B cell (primary cell): ENCODE measurements around the gene RIMBP2. TPM values are rescaled to one million over a fixed set of nuclear protein-coding genes. Genes with fewer than 3 reads are reported as not detected.

Experiments
- ATAC-seq: fragments of 200-7000 bp; cut with Tn5 transposase; one replicate; pipeline ENCODE4 v1.10.0; 2021; ENCODE audit warnings: low read depth, mild to moderate bottlenecking, moderate number of reproducible peaks, moderate library complexity
- CTCF ChIA-PET: fragments of 350-600 bp; sonication (Branson Sonifier 250); formaldehyde crosslinking; loops from one replicate; lab custom pipeline; 2021; ENCODE audit warnings: antibody characterized with exemption, inconsistent platforms; lab: Charles Lee
- POLR2A ChIA-PET: fragments of 350-600 bp; sonication (Branson Sonifier 250); formaldehyde crosslinking; loops from one replicate; lab custom pipeline; 2021; ENCODE audit warnings: antibody characterized with exemption; lab: Charles Lee
- DNase-seq: peaks from one replicate; pipeline ENCODE4 v3.0.0; 2013
- H2AFZ ChIP-seq: 2 replicates; pipeline ENCODE4 v1.6.1; 2012; ENCODE audit warnings: mild to moderate bottlenecking, low read depth, low read length; ENCODE audit not compliant: insufficient read depth, poor library complexity, severe bottlenecking
- H3K27ac ChIP-seq, 2 donors: 1 replicate in 1 of 2; 2 replicates in 1 of 2; pipeline ENCODE4 v1.5.1; 2012 to 2013; ENCODE audit warnings: low read length in 2 of 2, mild to moderate bottlenecking in 2 of 2, moderate library complexity in 1 of 2
- H3K27me3 ChIP-seq, 4 experiments: fragments of 200-600 bp in 1 of 4; sonication (generic) in 1 of 4; replicated peaks in 1 of 4; 1 replicate in 2 of 4; 2 replicates in 2 of 4; pipeline versions ENCODE4 v1.6.1 to v1.7.0; 2013 to 2016; ENCODE audit warnings: low read length in 3 of 4, mild to moderate bottlenecking in 2 of 4, mixed read lengths in 1 of 4, moderate library complexity in 1 of 4; ENCODE audit not compliant: insufficient read depth in 4 of 4, control insufficient read depth in 3 of 4; ENCODE audit errors: control extremely low read depth in 1 of 4
- H3K36me3 ChIP-seq, 2 experiments: replicated peaks in 1 of 2; 1 replicate in 1 of 2; 2 replicates in 1 of 2; pipeline versions ENCODE4 v1.6.1 to v1.7.1; 2013; ENCODE audit warnings: low read length in 1 of 2; ENCODE audit not compliant: insufficient read depth in 2 of 2, control insufficient read depth in 1 of 2; ENCODE audit errors: control extremely low read depth in 1 of 2, extremely low read depth in 1 of 2
- H3K4me1 ChIP-seq, 2 donors: fragments of 200-600 bp in 1 of 2; sonication (generic) in 1 of 2; 1 replicate in 1 of 2; 2 replicates in 1 of 2; pipeline versions ENCODE4 v1.5.1 to v1.6.1; 2013 to 2017; ENCODE audit warnings: low read length in 2 of 2; ENCODE audit not compliant: control insufficient read depth in 2 of 2, insufficient read depth in 2 of 2
- H3K4me2 ChIP-seq: replicated peaks from 2 replicates; pipeline ENCODE3; 2012; ENCODE audit warnings: mild to moderate bottlenecking, low read depth, low read length; ENCODE audit not compliant: poor library complexity, severe bottlenecking
- H3K4me3 ChIP-seq, 5 experiments: fragments of 200-600 bp in 1 of 5; sonication (generic) in 1 of 5; 1 replicate in 3 of 5; 2 replicates in 2 of 5; pipeline versions ENCODE4 v1.5.1 to v1.7.0; 2011 to 2016; ENCODE audit warnings: low read length in 4 of 5, mild to moderate bottlenecking in 4 of 5, low read depth in 2 of 5, control low read depth in 1 of 5, moderate library complexity in 1 of 5; ENCODE audit not compliant: insufficient read depth in 1 of 5; ENCODE audit errors: control extremely low read depth in 1 of 5, extremely low read depth in 1 of 5
- H3K79me2 ChIP-seq: fragments of 200-600 bp; sonication (generic); one replicate; pipeline ENCODE4 v1.6.0; 2016; ENCODE audit warnings: low read length; ENCODE audit not compliant: control insufficient read depth, insufficient read depth
- H3K9ac ChIP-seq: fragments of 200-600 bp; sonication (generic); 2 replicates; pipeline ENCODE4 v1.6.1; 2017; ENCODE audit warnings: mild to moderate bottlenecking, low read length, moderate library complexity
- H3K9me3 ChIP-seq, 3 donors: one replicate each; pipeline versions ENCODE4 v1.6.1 to v1.7.1; 2013; ENCODE audit warnings: low read length in 2 of 3; ENCODE audit not compliant: control insufficient read depth in 2 of 3, insufficient read depth in 1 of 3; ENCODE audit errors: control extremely low read depth in 1 of 3
- H4K20me1 ChIP-seq: 2 replicates; pipeline ENCODE4 v1.6.0; 2012; ENCODE audit warnings: mild to moderate bottlenecking, low read length; ENCODE audit not compliant: insufficient read depth, control insufficient read depth, poor library complexity, severe bottlenecking
- H3K27ac Mint-ChIP-seq: one replicate; pipeline ENCODE4 v1.8.0; 2021; ENCODE audit warnings: mixed read lengths
- H3K27me3 Mint-ChIP-seq: one replicate; pipeline ENCODE4 v1.8.0; 2021; ENCODE audit warnings: mixed read lengths
- H3K4me1 Mint-ChIP-seq: one replicate; pipeline ENCODE4 v1.8.0; 2021; ENCODE audit warnings: mixed read lengths
- H3K4me3 Mint-ChIP-seq: one replicate; pipeline ENCODE4 v1.8.0; 2021; ENCODE audit warnings: mixed read lengths
- H3K9me3 Mint-ChIP-seq: one replicate; pipeline ENCODE4 v1.8.0; 2022; ENCODE audit warnings: mixed read lengths; ENCODE audit not compliant: insufficient read depth
- CTCF ChIP-seq: fragments of 200-600 bp; IDR thresholded peaks from one replicate; pipeline ENCODE4 v1.8.0; 2022; ENCODE audit warnings: antibody characterized with exemption, mild to moderate bottlenecking
- EZH2 ChIP-seq: IDR thresholded peaks from 2 replicates; pipeline ENCODE4 v1.6.1; 2012; ENCODE audit warnings: borderline replicate concordance, low read depth, mild to moderate bottlenecking, moderate library complexity, low read length; ENCODE audit not compliant: insufficient read depth, poor library complexity, severe bottlenecking
- WGBS: methylation state at CpG from one replicate; pipeline ENCODE4 v1.1.5; 2013; ENCODE audit warnings: missing lambda C conversion rate; ENCODE audit not compliant: insufficient coverage; 5-methylcytosine and 5-hydroxymethylcytosine counted together
- intact Hi-C: fragments of 100-400 bp; cut with micrococcal nuclease; formaldehyde crosslinking; loops from one replicate; pipeline ENCODE4 v1.10.0; 2022
- polyA plus RNA-seq: library from polyadenylated mRNA; depleted of rRNA; stranded (reverse); fragments of >200 nt; gene quantifications from 2 replicates; pipeline ENCODE4 v1.2.3, GENCODE V29; 2012
- total RNA-seq, 2 donors: library from RNA; stranded (reverse); fragments of 120-200 nt in 1 of 2; gene quantifications; 1 replicate in 1 of 2; 2 replicates in 1 of 2; pipeline versions ENCODE4 v1.2.3 to v1.2.4, GENCODE V29; 2013 to 2022

Gene RIMBP2
- total and polyA plus RNA-seq, 2 donors (not counting 1 experiment from before 2014, with no cell fraction given) = not detected

- no peaks in the 10 kb centered on the region for H3K27me3 Mint-ChIP-seq
- ATAC-seq (no peak), DNase-seq (no peak)
- Histone ChIP-seq H3K36me3 (no peaks in the 10 kb centered on the region), H4K20me1 (no peaks in the 10 kb centered on the region), H3K4me3 (no peak overlapping the region), H3K27ac (no peak overlapping the region), H3K9me3 (peaks cover 0 to 24% (median 0%) of the 10 kb centered on the region in 3 donors), H3K27me3 (no peaks in the 10 kb centered on the region), H3K4me2 (no peak overlapping the region), H3K4me1 (no peaks in the 10 kb centered on the region), H3K9ac (no peak overlapping the region), H2AFZ (no peak overlapping the region), H3K79me2 (no peaks in the 10 kb centered on the region)
- H3K4me1 Mint-ChIP-seq = no peaks in the 10 kb centered on the region
- TF ChIP-seq CTCF = no peak
- no peak for TF ChIP-seq EZH2
- ChIA-PET POLR2A (no interaction called here), CTCF (no interaction called here)
- H3K9me3 Mint-ChIP-seq = peaks cover 4% of the 10 kb centered on the region
- no peak overlapping the region for H3K27ac Mint-ChIP-seq
- 4% methylated on average over 5 of the region's 11 CpGs for WGBS
- intact Hi-C loops = no loop called here
- no peak overlapping the region for H3K4me3 Mint-ChIP-seq
Observed at GRCh38 chr12:130589540-130590317, 126.4 kb downstream of the RIMBP2 start.
